Purkinje cell (primary cell): Measurements from ENCODE around the gene RTF1. TPM values are rescaled to one million over a fixed set of nuclear protein-coding genes. Genes with fewer than 3 reads are reported as not detected.

ENCODE experiments used
- polyA plus RNA-seq: library from polyadenylated mRNA; unstranded; fragments of >200 nt; fragmentation: Nextera tagmentation; gene quantifications from 2 replicates; pipeline ENCODE4 v1.2.1, GENCODE V29; 2014

Gene RTF1
- 29.8 and 32.9 TPM in 2 replicates for polyA plus RNA-seq

GRCh38 chr15:41416742-41417417 is at the start of gene RTF1:
Gene RTF1 (plus strand): TSS chr15:41417095. CDS start chr15:41417116, 21 bp downstream.

GRCh38 chr15:41493205-41493901 is 76.5 kb downstream of the RTF1 start, which contains the start of gene ITPKA:
Gene ITPKA (plus strand): TSS chr15:41493874. CDS start chr15:41493928, 54 bp downstream.

GRCh38 chr15:41513506-41514227 is 96.8 kb downstream of the RTF1 start, which contains the start of gene LTK:
Gene LTK (minus strand): TSS chr15:41513827. CDS start chr15:41513709, 118 bp downstream.

Other genes starting within 250 kb of the RTF1 start
- 0.78 TPM in 1 of 2 replicates, not detected in the other for gene EXD1, start 186.3 kb upstream of the RTF1 start, polyA plus RNA-seq
- 31.4 and 41.7 TPM in 2 replicates for gene CHP1, start 185.8 kb upstream of the RTF1 start, polyA plus RNA-seq
- gene OIP5, start 84.5 kb upstream of the RTF1 start, polyA plus RNA-seq, result 2.1 TPM in 1 of 2 replicates, not detected in the other
- gene NUSAP1, start 84.2 kb upstream of the RTF1 start, polyA plus RNA-seq, result 0.52 and 3.1 TPM in 2 replicates
- gene NDUFAF1, start 14.6 kb upstream of the RTF1 start, polyA plus RNA-seq, result 94.8 and 98.8 TPM in 2 replicates
- gene ITPKA, start 76.8 kb downstream of the RTF1 start, polyA plus RNA-seq, result 44.5 and 59.6 TPM in 2 replicates
- 1.5 and 6.2 TPM in 2 replicates for gene LTK, start 96.7 kb downstream of the RTF1 start, polyA plus RNA-seq
- gene RPAP1, start 127.2 kb downstream of the RTF1 start, polyA plus RNA-seq, result 7.3 and 7.8 TPM in 2 replicates
- 2.9 and 14.8 TPM in 2 replicates for gene TYRO3, start 142.1 kb downstream of the RTF1 start, polyA plus RNA-seq
- 6.9 and 8.6 TPM in 2 replicates for gene MGA, start 243.3 kb downstream of the RTF1 start, polyA plus RNA-seq